Mammary microvascular endothelial cell (primary cell): Measurements from ENCODE around the gene SETD9. TPM values are rescaled to one million over a fixed set of nuclear protein-coding genes. Genes with fewer than 3 reads are reported as not detected.

ENCODE experiments used
- total RNA-seq: library from RNA; depleted of rRNA; stranded (reverse); fragments of >200 nt; gene quantifications from 2 replicates; pipeline ENCODE4 v1.2.3, GENCODE V29; 2015

SETD9 gene, protein sequence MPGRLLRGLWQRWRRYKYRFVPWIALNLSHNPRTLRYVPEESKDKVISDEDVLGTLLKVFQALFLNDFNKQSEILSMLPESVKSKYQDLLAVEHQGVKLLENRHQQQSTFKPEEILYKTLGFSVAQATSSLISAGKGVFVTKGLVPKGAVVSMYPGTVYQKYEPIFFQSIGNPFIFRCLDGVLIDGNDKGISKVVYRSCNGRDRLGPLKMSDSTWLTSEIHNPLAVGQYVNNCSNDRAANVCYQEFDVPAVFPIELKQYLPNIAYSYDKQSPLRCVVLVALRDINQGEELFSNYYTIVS
- 8.8 and 9.6 TPM in 2 replicates for total RNA-seq

GRCh38 chr5:56909294-56910209 lies at the start of gene SETD9:
SETD9 (plus strand) TSS chr5:56909596; CDS start chr5:56909646, 50 bp downstream.

GRCh38 chr5:56951946-56952691 lies 42.7 kb downstream of the SETD9 start, which contains the start of gene MIER3:
MIER3 (minus strand) TSS chr5:56952123; CDS start chr5:56952102, 21 bp downstream.

Other genes with a start within 250 kb of the SETD9 start
- 9.1 and 9.3 TPM in 2 replicates for gene MAP3K1, start 94.0 kb upstream of the SETD9 start, total RNA-seq
- 7.2 and 7.5 TPM in 2 replicates for gene MIER3, start 42.5 kb downstream of the SETD9 start, total RNA-seq